MV-4-11 (cell line): ENCODE data around the gene MTREX.
A peak's percentile ranks its signal among the peaks of the same experiment; 100 is the strongest.

Source experiments
- DNase-seq: peaks from one replicate; lab custom pipeline; 2025; lab: John Stamatoyannopoulos, UW

The MTREX gene

DNA sequence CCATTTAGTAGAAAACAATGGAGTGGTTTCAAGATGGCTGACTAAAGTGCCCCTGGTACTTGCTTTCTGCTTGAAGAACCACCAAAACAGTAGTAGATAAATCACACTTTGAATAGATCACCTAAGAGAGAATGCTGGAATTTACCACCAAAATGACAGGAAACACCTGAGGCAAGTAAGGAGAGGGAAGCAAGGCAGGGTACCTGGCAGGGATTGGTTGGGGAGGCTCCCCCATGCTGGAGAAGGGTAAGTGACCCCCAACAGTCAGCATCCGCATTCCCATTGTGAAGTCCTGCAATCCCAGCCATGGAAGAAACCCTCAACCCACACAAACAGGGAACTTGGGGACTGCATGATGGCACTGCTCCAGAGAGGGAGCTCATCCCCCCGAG is 121.4 kb downstream of the MTREX start:
- no peak for DNase-seq

- DNase-seq, result no peak
Observed at GRCh38 chr5:55429613-55430253, 121.9 kb downstream of the MTREX start.

DNA sequence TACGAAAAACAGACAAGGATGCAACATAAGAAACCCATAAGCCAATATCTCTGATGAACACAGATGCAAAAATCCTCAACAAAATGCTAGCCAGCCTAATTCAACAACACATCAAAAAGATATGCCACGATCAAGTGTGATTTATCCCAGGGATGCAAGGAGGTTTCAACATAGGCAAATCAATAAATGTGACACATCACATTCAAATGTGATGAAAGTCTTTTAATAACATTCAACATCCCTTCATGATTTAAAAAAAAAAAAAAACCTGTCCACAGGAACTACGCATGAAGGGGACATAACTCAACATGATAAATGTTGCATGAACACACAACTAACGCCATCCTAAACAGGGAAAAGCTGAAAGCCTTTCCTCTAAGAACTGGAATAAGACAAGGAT is 124.8 kb downstream of the MTREX start:
- DNase-seq, result no peak

DNA sequence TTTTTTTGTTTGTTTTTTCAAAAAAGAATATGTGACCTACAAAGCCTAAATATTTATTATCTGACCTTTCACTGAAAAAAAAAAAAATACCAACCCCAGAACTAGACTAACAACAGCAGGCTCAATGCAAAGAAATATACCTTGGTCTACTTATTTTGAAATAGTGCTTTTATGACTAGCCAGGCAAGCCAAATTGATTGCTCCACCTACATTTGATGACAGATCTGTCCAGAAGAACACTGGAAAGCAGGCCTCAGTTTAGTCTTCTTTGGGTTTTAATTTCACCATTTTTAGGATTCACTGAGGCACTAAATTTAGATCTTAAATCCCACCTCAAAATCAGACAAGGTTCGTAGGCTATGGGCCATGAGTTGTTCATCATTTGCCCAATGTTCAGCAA is 129.7 kb downstream of the MTREX start:
- no peak for DNase-seq

- DNase-seq, result no peak
Observed at GRCh38 chr5:55437859-55438206, 130.0 kb downstream of the MTREX start.

GRCh38 chr5:55438998-55439397 is 131.2 kb downstream of the MTREX start:
- DNase-seq, result no peak

GRCh38 chr5:55440188-55440646 is 132.4 kb downstream of the MTREX start:
- DNase-seq, result no peak

DNA sequence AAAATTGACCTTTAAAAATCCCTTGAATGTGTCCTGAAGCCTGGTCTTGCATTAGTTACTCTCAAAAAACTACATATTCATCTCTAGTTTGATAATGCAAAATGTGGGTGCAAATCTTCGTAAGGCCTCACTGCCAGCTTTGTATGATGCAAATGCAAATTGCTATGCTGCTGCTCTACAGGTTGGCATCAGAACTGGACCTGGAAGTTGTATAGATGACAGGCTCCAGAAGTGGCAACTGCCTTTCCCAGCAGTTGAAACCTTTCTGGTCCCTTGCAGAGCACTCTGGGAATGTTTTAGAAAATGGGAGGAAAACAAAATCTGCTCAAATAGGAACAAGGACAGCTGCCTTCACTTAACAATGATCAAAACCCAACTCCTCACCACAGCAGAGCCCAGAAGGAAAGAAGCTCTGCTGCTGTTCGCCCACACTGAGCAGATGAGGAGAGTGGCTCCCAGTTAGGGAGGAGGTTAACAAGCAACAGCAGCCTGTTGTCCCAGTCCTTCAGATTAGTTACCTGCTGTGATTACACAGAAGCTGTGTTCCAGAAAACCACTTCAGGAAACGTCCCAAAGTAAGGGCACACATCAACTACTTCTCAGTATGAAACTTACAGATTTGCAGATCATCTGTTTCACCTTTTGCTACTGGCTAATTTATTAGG is 133.4 kb downstream of the MTREX start:
- DNase-seq, result no peak

DNA sequence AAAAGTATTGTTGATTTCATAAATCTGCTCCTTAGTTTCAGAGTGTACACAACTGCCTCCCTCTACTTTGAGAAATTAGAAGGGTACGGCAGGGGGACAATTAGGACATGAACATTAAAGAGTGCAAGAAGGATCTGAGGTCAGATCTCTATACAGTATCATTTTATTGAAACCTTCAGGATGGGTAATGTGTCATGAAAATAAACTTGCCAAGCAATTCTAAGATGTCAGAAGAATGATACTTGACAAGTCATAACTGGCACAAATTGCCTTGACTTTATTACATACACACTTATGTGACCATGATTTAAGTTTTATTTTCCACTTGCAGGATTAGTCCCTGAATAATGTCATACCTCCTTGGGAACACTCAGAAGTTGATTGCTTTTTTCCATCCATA is 134.2 kb downstream of the MTREX start:
- DNase-seq, result no peak

- DNase-seq, result peak; percentile 18
Observed at GRCh38 chr5:55445791-55446190, 138.0 kb downstream of the MTREX start.

DNA sequence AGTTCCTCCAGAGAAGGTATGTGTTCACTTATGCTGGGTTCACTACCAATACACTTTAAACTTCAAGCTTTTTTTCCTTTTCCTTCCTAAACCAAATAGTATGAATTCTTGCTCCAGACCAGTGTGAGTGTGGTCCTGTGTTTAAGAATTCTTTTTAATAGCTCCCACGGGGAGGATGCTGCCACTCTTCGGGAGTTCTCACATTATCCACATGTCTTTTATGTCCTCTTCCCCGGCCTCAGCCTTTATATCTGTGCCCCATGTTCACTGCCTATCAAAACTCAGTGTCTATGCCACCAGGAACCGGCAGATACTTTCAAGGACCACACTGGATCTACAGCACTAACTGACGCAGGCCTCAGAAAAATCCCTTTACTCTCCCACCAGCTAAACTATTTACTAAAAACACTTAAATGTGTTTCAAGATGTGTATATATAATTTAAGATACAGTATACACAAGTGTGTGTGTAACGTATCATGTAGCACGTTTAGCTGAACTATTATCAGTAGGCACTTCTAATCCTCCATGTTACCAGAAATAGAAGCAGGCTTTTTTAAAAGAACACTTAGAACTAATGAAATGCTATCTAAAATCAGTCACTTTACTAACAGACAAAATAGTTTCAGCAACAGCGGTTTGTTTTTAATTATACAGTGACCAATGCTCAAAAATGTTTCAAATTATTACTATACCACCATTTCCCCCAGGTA is 139.0 kb downstream of the MTREX start:
- DNase-seq, result no peak

DNA sequence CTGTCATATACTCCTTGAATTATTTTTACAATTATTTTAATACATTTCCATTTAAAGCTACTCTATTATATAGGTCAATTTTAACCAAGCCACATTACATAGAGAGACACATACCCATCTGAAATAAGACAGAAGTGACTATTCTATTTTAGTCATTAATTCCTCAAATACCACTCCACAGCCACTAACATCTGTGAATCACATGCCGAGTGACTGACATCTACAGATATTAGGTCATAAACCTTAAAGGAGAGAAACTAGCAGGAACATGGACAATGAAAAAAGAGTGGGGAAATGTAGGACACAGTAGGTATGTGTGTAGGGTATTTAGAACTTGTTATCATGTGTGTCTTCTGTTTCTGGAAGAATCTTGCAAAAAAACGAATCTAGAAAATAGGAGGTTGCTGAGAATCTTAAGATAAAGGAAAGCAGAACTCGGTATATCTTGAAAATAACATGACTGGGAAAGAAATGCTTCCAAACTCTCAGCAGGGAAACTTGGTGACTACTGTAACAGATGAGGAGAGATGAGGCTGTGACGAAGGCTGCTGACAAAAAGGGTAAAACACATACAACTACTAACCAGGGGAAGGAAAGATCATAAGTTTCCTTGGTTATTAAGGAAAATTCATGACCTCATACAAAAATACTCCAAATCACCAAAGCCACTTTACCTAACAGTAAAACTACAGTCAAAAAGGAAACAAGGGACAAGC is 142.4 kb downstream of the MTREX start:
- no peak for DNase-seq

GRCh38 chr5:55451976-55452375 is 144.2 kb downstream of the MTREX start:
- DNase-seq, result no peak

DNA sequence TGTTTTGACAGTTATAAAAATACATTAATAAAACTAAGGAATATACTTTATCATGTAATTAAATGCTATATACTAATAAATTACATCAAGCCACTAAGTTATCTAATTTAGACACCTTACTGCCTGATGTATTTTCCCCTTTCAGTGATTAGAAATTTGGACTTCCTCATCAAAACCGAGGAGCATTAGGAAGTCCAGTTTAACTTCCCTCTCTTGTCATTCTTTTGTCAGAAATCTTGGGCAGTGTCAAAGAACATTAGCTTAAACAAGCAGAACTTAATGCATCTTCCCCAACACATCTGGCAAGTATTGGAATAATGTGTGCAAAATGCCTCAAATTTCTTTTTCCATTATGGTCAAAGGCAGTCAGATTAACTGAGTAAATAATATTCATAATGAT is 145.4 kb downstream of the MTREX start:
- no peak for DNase-seq

DNA sequence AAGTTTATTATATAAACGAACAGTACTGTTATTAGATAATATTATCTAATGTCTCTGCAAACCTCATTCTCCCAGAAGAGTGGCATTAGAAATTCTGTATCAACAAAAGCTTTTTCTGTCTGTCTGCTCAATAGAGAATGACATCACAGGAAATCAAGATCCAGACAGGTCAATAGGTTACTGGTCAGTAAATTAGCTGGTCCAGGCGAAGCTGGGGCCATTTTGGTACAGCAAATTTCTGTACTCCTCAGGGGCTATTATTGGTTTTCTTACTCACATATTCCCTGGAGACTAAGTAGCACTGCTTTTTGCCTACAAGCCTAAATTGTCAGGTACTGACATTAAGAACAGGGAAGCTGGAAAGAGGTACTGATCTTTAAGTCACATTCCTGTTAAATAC is 146.5 kb downstream of the MTREX start:
- no peak for DNase-seq

DNA sequence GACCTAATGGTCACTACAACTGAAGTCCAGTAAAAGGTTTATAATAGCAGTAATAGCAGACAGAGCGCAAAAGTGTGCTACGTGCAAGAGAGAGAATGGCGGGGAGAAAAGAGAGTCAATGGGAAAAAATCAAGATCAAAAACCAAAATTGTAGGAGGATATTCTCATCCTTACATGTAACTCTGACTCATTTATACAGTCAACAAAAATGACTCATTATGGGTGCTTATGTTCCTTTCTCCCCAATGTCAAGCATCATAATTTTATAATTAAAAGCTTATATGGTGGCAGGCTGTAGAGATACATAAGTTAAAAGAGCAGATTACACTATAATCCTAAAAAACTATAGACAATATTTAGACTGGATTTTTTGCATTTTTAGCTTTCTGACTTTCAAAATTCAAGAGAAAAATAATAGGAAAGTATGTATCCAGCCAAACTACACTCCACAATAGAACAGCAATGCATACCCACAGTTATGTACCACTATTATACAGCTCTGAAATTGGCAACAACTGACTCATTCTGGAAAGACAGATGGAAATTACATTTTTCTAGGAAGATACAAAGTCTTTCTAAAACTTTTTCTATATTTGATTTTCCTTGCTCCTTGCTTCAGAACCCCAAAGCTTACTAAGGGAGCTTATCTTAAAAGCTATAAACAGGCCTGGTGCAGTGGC is 148.6 kb downstream of the MTREX start:
- no peak for DNase-seq

- DNase-seq, result no peak
Observed at GRCh38 chr5:55459572-55459971, 151.8 kb downstream of the MTREX start.

- no peak for DNase-seq
Observed at GRCh38 chr5:55463613-55464012, 155.8 kb downstream of the MTREX start.

- no peak for DNase-seq
Observed at GRCh38 chr5:55467862-55468551, 160.2 kb downstream of the MTREX start.

- DNase-seq, result no peak
Observed at GRCh38 chr5:55469839-55470238, 162.1 kb downstream of the MTREX start.

GRCh38 chr5:55470282-55470681 is 162.5 kb downstream of the MTREX start:
- no peak for DNase-seq

- DNase-seq, result no peak
Observed at GRCh38 chr5:55471468-55471867, 163.7 kb downstream of the MTREX start.
